Testis (tissue), 3 donors: ENCODE data around the gene CCR8. TPM values are rescaled to one million over a fixed set of nuclear protein-coding genes. Genes with fewer than 3 reads are reported as not detected.

Experiments used
- DNase-seq: peaks from one replicate; pipeline ENCODE4 v3.0.0-alpha.2; 2019
- H3K27ac ChIP-seq, 2 donors: fragments of 200-600 bp; sonication (generic); one replicate each; pipeline ENCODE4 v1.5.1; 2019
- H3K27me3 ChIP-seq: fragments of 200-600 bp; sonication (generic); one replicate; pipeline ENCODE4 v1.5.1; 2019
- H3K36me3 ChIP-seq: fragments of 200-600 bp; sonication (generic); one replicate; pipeline ENCODE4 v1.5.1; 2017; ENCODE audit warnings: low read depth; ENCODE audit errors: missing control alignments
- H3K4me1 ChIP-seq: fragments of 200-600 bp; sonication (generic); one replicate; pipeline ENCODE4 v1.5.1; 2019
- H3K4me3 ChIP-seq, 2 donors: fragments of 200-600 bp; sonication (generic); one replicate each; pipeline ENCODE4 v1.5.1; 2017 to 2019
- H3K9me3 ChIP-seq: fragments of 200-600 bp; sonication (generic); one replicate; pipeline ENCODE4 v1.5.1; 2017
- CTCF ChIP-seq, 3 experiments: fragments of 450-650 bp in 2 of 3; fragments of 200-600 bp in 1 of 3; sonication (generic) in 1 of 3; IDR thresholded peaks; one replicate each; pipeline ENCODE4 v1.5.1; 2016 to 2019; ENCODE audit warnings: antibody characterized with exemption in 3 of 3, mild to moderate bottlenecking in 2 of 3, moderate library complexity in 1 of 3
- POLR2A ChIP-seq: fragments of 450-650 bp; IDR thresholded peaks from one replicate; pipeline ENCODE4 v1.6.1; 2017; ENCODE audit warnings: antibody characterized with exemption, mild to moderate bottlenecking, moderate library complexity
- WGBS, 2 donors: methylation state at CpG; one replicate each; pipeline ENCODE4 v1.1.5; 2018; 5-methylcytosine and 5-hydroxymethylcytosine counted together
- intact Hi-C: fragments of 100-400 bp; cut with DNase I; formaldehyde crosslinking; loops from one replicate; pipeline ENCODE4 v1.15.1; 2023; ENCODE audit warnings: low total_unique reads
- polyA plus RNA-seq: library from polyadenylated mRNA; stranded (reverse); fragments of 350-450 nt; fragmentation: Illumina TruSeq; extraction: RNeasy Lipid Tissue Mini Kit (QIAGEN cat#74804); gene quantifications from one replicate; pipeline ENCODE4 v1.2.3, GENCODE V29; 2014; ENCODE audit warnings: low read depth, low replicate concordance; ENCODE audit not compliant: insufficient read depth
- total RNA-seq, 2 donors: library from RNA; depleted of rRNA; stranded (reverse); fragments of >200 nt; gene quantifications; one replicate each; pipeline ENCODE4 v1.2.3, GENCODE V29; 2016

The CCR8 gene
- total and polyA plus RNA-seq, 3 donors from 2014 or later, result not detected

DNA sequence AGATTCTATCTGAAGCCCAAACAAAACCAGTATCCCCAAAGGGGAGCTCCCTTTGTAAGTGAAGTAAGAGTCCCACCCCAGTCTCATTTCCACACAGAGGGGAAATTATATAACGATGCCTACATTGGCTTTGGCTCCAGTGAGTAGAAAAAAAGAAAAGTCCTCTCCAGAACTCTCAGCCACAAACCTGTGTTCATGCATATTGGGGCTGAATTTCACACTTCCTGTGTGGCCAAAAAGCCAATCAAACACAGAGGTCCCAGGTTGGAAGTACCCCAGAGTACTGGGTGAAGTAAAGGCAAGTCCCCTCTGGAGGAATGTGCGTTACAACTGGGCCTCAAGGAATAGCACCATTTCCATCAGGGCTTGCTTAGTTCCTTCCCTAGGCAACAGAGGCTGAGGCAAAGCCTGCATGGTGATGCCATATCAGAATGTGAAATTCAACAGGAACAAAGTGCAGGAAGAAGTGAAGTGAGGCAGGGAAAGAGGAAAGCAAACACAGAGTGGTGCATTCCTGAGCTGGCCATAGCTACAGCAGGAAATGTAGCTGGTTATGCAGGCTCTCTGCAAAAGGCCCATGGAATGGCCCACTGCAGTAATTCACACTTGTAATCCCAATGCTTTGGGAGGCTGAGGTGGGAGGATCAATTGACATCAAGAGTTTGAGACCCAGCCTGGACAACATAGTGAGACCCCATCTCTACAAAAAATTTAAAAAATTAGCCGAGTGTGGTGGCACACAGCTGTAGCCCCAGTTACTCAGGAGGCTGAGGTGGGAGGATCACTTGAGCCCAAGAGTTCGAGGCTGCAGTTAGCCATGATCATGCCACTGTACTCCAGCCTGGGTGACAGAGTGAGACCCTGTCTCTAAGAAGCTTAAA lies 33.1 kb upstream of the CCR8 start:
- Histone ChIP-seq H3K27ac (no peak overlapping the region), H3K4me3 (no peak overlapping the region), H3K4me1 (no peaks in the 10 kb centered on the region), H3K27me3 (no peaks in the 10 kb centered on the region), H3K9me3 (no peaks in the 10 kb centered on the region), H3K36me3 (no peaks in the 10 kb centered on the region)
- DNase-seq, result no peak
- intact Hi-C loops, result no loop called here
- 86 to 94% methylated on average over 4 of the region's 4 CpGs for WGBS, 2 donors
- TF ChIP-seq CTCF (IDR thresholded peaks at IDR 0.05), result no peak
- TF ChIP-seq POLR2A, result no peak

DNA sequence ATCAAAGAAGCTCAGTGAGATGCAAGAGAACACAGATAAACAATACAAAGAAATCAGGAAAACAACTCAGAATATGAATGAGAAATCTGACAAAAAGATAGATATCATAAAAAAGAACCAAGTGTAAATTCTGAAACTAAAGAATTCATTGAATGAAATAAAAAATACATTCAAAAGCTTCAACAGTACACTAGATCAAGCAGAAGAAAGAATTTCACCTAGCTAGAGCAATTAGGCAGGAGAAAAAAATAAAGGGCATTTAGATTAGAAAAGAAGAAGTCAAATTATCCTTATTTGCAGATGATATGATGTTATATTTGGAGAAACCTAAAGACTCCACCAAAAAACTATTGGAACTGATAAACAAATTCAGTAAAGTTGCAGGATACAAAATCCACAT lies 30.2 kb upstream of the CCR8 start:
- intact Hi-C loops, result no loop called here
- H3K36me3 ChIP-seq, result no peaks in the 10 kb centered on the region
- no peaks in the 10 kb centered on the region for H3K9me3 ChIP-seq
- H3K27ac ChIP-seq, result no peak overlapping the region
- no peak for DNase-seq
- H3K27me3 ChIP-seq, result no peaks in the 10 kb centered on the region
- no peak overlapping the region for H3K4me3 ChIP-seq
- no peaks in the 10 kb centered on the region for H3K4me1 ChIP-seq
- no peak for TF ChIP-seq POLR2A

DNA sequence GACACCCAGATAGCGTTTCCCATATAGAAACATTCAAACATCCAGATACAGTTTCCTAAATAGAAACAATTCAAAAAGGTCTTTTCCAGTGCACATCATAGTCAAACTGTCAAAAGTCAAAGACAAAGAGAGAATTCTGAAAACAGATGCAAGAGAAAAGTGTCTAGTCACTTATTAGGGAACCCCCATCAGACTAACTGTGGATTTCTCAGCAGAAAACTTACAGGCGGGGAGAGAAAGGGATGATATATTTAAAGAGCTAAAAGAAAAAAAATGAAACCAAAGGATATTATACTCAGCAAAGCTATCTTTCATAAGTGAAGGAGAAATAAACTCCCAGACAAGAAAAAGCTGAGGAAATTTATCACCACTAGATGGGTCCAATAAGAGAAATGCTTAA lies 27.3 kb upstream of the CCR8 start:
- H3K4me1 ChIP-seq, result no peaks in the 10 kb centered on the region
- H3K27me3 ChIP-seq, result no peaks in the 10 kb centered on the region
- no peaks in the 10 kb centered on the region for H3K9me3 ChIP-seq
- H3K36me3 ChIP-seq, result no peaks in the 10 kb centered on the region
- intact Hi-C loops, result no loop called here
- H3K27ac ChIP-seq, result no peak overlapping the region
- TF ChIP-seq CTCF (IDR thresholded peaks at IDR 0.05) (no peak), POLR2A (no peak)
- 87% methylated on average over 2 of the region's 2 CpGs for WGBS, 2 donors
- DNase-seq, result no peak
- no peak overlapping the region for H3K4me3 ChIP-seq

GRCh38 chr3:39313289-39313688 lies 16.2 kb upstream of the CCR8 start:
- DNase-seq, result no peak
- H3K27ac ChIP-seq, result no peak overlapping the region
- H3K4me1 ChIP-seq, result no peaks in the 10 kb centered on the region
- no peaks in the 10 kb centered on the region for H3K27me3 ChIP-seq
- TF ChIP-seq POLR2A (no peak), CTCF (IDR thresholded peaks at IDR 0.05) (no peak)
- no peaks in the 10 kb centered on the region for H3K36me3 ChIP-seq
- no peaks in the 10 kb centered on the region for H3K9me3 ChIP-seq
- no peak overlapping the region for H3K4me3 ChIP-seq
- intact Hi-C loops, result no loop called here

DNA sequence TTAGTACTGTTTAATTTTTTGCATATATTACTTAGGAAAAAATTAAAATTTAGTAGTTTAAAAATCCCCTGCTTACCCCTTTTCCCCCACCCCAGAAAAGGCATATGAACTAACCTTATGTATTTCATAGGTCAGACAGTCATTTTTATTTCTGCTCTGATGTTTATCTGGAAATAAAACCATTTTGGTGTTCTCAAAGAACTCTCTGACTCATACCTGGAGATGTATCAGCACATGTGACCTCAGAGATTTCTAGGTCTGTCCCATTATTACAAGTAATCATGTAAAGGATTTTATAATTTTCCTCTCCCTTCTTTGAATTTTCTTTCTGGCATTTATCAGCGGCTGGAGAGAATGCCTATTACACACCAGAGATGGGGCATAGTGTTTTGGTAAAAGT lies 14.1 kb upstream of the CCR8 start:
- DNase-seq, result no peak
- intact Hi-C loops, result no loop called here
- Histone ChIP-seq H3K27me3 (no peaks in the 10 kb centered on the region), H3K27ac (no peak overlapping the region), H3K4me1 (no peaks in the 10 kb centered on the region), H3K4me3 (no peak overlapping the region), H3K9me3 (no peaks in the 10 kb centered on the region), H3K36me3 (no peaks in the 10 kb centered on the region)
- TF ChIP-seq POLR2A (no peak), CTCF (IDR thresholded peaks at IDR 0.05) (no peak)
- WGBS, 2 donors, result 89 to 95% methylated on average over 1 of the region's 1 CpG
